NCI-H1417 treated with DMSO at 0.1 percent for 48 hours (cell line): ENCODE data around the gene APOA5.
"Not testable (repeated sequence)": the region's sequence is repeated elsewhere in the genome, so short reads cannot be mapped to it uniquely, and the experiment has no call there.

Experiments
- DNase-seq: peaks from one replicate; lab custom pipeline; 2025; lab: John Stamatoyannopoulos, UW

The APOA5 gene

GRCh38 chr11:116773203-116774097, 18.2 kb downstream of the APOA5 start:
- no peak for DNase-seq

DNA sequence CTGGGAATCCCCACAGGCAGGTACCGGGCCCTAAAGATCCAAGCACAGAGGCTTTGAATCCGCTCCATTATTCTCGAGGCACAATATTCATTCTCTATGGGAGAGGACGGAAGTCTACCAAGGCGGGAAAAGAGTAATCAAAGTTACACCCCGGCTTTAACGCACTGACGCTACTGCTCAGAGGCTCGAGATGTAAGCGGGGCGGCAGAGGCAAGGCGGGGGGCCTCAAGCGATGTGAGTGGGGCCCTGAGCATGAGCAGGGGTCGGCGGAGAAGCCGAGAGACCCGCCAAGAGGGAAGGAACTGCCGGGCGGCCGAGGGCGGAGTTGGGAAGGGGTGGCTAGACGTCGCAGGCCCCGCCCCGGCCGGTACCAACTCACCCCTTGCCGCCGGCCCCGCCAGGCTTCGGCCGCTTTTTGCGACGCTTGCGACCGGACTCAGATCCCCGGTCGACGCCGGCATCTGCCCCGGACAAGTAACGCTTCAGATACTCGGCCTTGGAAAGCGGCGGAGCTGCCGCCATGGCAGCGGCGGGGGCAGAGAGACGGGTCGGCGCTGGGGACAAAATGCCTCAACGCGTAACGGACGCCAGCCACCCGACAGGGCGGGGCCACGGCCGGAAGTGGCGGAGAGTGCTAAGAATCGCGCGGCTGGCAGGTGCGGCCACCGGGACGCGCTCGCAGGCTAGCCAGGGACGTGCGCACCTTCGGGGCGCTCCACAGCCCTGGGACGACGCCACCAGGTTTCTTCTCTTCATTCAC, 19.1 kb downstream of the APOA5 start, which contains the start of gene BUD13:
BUD13 (minus strand) TSS at position 545 of the 760 bp plus-strand sequence; CDS start at position 522, 23 bp downstream.
- peak; percentile 77 for DNase-seq

DNA sequence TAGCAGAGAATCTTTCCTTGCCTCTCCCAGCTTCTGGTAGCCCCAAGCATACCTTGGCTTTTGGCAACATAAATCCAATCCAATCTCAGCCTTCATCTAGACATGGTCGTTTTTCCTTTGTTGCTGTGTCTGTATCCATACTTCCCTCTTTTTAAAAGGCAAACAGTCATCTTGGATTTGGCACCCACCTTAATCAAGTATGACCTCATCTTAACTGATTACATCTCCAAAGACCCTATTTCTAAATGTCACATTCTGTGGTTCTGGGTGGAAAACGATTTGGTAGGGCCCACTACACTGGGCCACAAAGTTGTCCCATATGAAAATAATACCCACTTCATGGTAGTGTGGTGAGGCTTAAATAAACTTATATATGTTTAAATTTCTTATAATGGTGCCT, 19.7 kb downstream of the APOA5 start:
- DNase-seq: no peak

DNA sequence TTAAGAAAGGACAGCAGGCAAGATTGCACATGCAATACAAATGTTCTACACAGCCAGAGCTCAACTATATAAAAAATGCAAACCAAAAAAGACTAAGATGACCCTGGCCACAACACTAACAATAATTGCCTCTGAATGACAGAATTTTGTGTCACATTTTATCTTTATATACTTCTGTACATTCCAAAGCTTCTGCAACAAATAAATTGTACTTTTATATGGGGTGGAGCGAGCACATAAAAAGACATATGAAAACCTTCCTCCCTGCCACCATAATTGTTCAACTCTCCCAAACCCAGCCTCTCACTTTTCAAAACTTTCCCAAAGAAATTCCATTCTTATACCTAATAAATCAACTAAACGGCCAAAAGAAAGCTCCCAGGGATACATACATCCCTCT, 29.5 kb downstream of the APOA5 start:
- DNase-seq: no peak

- DNase-seq: not testable (repeated sequence)
Observed at GRCh38 chr11:116756044-116756443, 35.6 kb downstream of the APOA5 start.

DNA sequence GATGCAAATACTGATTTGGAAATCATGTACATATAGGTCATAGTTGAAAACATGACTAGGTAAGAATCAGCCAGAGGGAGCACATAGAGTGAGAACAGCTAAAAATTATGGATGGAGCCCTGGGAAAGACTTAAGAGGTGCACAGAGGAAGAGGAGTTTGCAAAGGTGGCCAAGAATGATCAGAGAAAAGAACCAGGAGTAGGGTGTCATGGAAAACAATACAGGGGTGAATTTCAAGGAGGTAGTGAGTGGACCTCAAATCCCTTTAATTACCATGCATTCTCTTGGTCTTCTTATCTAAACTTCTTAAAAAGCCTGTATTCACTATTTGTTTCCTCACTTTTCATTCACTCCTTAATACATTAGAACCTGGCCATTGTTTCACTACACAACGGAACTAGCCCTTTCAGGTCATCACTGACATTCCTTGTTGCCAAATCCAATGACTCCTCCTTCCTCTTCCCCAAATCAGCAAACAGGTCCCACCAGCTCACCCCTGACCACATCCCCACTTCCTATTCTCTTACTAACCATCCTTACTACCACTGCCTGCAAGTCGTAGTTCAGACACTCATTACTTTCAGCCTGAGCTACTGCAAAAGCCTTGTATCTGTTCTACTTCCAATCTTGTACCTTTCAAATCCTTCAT, 41.5 kb downstream of the APOA5 start:
- DNase-seq: no peak

- DNase-seq: no peak
Observed at GRCh38 chr11:116742104-116742503, 49.6 kb downstream of the APOA5 start.

GRCh38 chr11:116740741-116741140, 50.9 kb downstream of the APOA5 start:
- DNase-seq: no peak
